ENCODE data around the gene SYT1.

SYT1 gene

DNA sequence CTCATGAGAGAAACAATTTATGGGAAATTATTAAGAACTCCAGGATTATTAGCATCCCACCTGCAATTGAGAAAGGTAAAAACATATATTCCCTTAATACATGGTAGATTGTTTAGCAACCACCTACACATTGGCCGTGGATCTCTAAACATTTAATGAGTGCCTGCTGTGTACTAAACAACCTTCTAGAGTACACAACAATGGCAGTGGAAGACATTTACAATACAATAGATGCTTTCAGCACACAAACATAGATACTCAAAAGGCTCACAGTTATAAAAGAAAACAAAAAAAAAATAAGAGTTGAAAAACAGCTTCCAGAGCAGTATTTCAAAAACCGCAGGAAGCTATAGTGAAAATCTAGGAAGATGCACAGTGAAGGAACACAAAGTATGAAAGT lies 382.9 kb downstream of the SYT1 start:
- no peak overlapping the region for H4K8ac ChIP-seq (ENCODE audit: low read length)
- H2BK15ac ChIP-seq (ENCODE audit: low read depth, poor library complexity, severe bottlenecking) = no peak overlapping the region
- DNase-seq = no peak
- no peak overlapping the region for H3K4me2 ChIP-seq (ENCODE audit: low read length, poor library complexity, severe bottlenecking)
- no peak overlapping the region for H2BK120ac ChIP-seq (ENCODE audit: low read depth, low read length)
- no peak overlapping the region for H3K23ac ChIP-seq (ENCODE audit: low read length in 2 of 2)
- no peaks in the 10 kb centered on the region for H3K27me3 ChIP-seq (ENCODE audit: control insufficient read depth in 1 of 2, insufficient read depth in 1 of 2, low read length in 2 of 2)
- H3K9me3 ChIP-seq (ENCODE audit: control insufficient read depth, low read length) = no peaks in the 10 kb centered on the region
- H3K4me1 ChIP-seq (ENCODE audit: control insufficient read depth, insufficient read depth, low read depth, low read length) = no peaks in the 10 kb centered on the region
- no peak overlapping the region for H3K27ac ChIP-seq (ENCODE audit: low read length, poor library complexity, severe bottlenecking)
- no peak overlapping the region for H2BK12ac ChIP-seq (ENCODE audit: low read length in 2 of 2)
- no peak overlapping the region for H2AK5ac ChIP-seq (ENCODE audit: low read length, severe bottlenecking)
- H3K14ac ChIP-seq (ENCODE audit: low read length in 2 of 2) = no peak overlapping the region
- no peak overlapping the region for H2BK5ac ChIP-seq (ENCODE audit: low read depth, low read length, poor library complexity, severe bottlenecking)
- H2AFZ ChIP-seq (ENCODE audit: low read depth, low read length) = no peak overlapping the region
- no peak overlapping the region for H4K91ac ChIP-seq (ENCODE audit: low read length)
- no peak overlapping the region for H3K9ac ChIP-seq (ENCODE audit: low read length)
- 100% methylated on average over 2 of the region's 2 CpGs for WGBS
- H3K4me3 ChIP-seq (ENCODE audit: insufficient read depth in 1 of 2, low read depth in 1 of 2, low read length in 2 of 2) = no peak overlapping the region
- H3K36me3 ChIP-seq (ENCODE audit: control insufficient read depth in 1 of 2, insufficient read depth in 2 of 2, low read depth in 1 of 2, low read length in 2 of 2) = no peaks in the 10 kb centered on the region
- H3K4ac ChIP-seq (ENCODE audit: low read depth in 1 of 2, low read length in 2 of 2) = no peak overlapping the region
- H3K18ac ChIP-seq (ENCODE audit: low read depth in 1 of 2, low read length in 2 of 2) = no peak overlapping the region
- no peaks in the 10 kb centered on the region for H3K79me1 ChIP-seq (replicated peaks; ENCODE audit: low read length, poor library complexity, severe bottlenecking)

DNA sequence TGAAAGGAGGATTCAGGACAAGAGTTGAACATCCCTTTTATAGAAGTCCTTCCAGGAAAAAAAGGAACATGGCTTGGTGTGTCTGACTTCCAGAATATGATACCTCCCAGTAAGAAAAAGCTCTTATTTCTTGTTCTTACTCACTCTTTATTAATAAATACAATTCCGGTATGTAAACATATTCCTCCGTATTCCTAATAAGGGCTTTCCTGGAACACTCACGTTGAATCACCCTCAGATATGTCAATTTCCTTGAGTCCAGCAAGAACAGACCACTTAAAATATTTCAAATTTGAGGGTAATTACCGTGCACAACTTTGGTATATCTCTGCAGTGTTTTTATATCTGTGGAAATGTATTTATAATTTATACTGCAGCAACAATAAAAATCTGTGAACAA lies 385.6 kb downstream of the SYT1 start:
- H3K18ac ChIP-seq (ENCODE audit: low read depth in 1 of 2, low read length in 2 of 2) = no peak overlapping the region
- peaks cover 9% of the 10 kb centered on the region for H3K9me3 ChIP-seq (ENCODE audit: control insufficient read depth, low read length)
- WGBS = 43% methylated on average over 2 of the region's 4 CpGs
- H2AK5ac ChIP-seq (ENCODE audit: low read length, severe bottlenecking) = no peak overlapping the region
- H3K27ac ChIP-seq (ENCODE audit: low read length, poor library complexity, severe bottlenecking) = no peak overlapping the region
- H2BK120ac ChIP-seq (ENCODE audit: low read depth, low read length) = no peak overlapping the region
- H2BK12ac ChIP-seq (ENCODE audit: low read length in 2 of 2) = no peak overlapping the region
- peak; percentile 33 for DNase-seq
- H2BK5ac ChIP-seq (ENCODE audit: low read depth, low read length, poor library complexity, severe bottlenecking) = no peak overlapping the region
- H4K8ac ChIP-seq (ENCODE audit: low read length) = no peak overlapping the region
- no peaks in the 10 kb centered on the region for H3K27me3 ChIP-seq (ENCODE audit: control insufficient read depth in 1 of 2, insufficient read depth in 1 of 2, low read length in 2 of 2)
- no peaks in the 10 kb centered on the region for H3K36me3 ChIP-seq (ENCODE audit: control insufficient read depth in 1 of 2, insufficient read depth in 2 of 2, low read depth in 1 of 2, low read length in 2 of 2)
- H3K79me1 ChIP-seq (replicated peaks; ENCODE audit: low read length, poor library complexity, severe bottlenecking) = no peaks in the 10 kb centered on the region
- H3K9ac ChIP-seq (ENCODE audit: low read length) = no peak overlapping the region
- no peak overlapping the region for H3K4ac ChIP-seq (ENCODE audit: low read depth in 1 of 2, low read length in 2 of 2)
- no peak overlapping the region for H2BK15ac ChIP-seq (ENCODE audit: low read depth, poor library complexity, severe bottlenecking)
- no peak overlapping the region for H3K4me2 ChIP-seq (ENCODE audit: low read length, poor library complexity, severe bottlenecking)
- no peak overlapping the region for H3K14ac ChIP-seq (ENCODE audit: low read length in 2 of 2)
- no peak overlapping the region for H3K4me3 ChIP-seq (ENCODE audit: insufficient read depth in 1 of 2, low read depth in 1 of 2, low read length in 2 of 2)
- H2AFZ ChIP-seq (ENCODE audit: low read depth, low read length) = no peak overlapping the region
- H3K4me1 ChIP-seq (ENCODE audit: control insufficient read depth, insufficient read depth, low read depth, low read length) = no peaks in the 10 kb centered on the region
- H4K91ac ChIP-seq (ENCODE audit: low read length) = no peak overlapping the region
- no peak overlapping the region for H3K23ac ChIP-seq (ENCODE audit: low read length in 2 of 2)

DNA sequence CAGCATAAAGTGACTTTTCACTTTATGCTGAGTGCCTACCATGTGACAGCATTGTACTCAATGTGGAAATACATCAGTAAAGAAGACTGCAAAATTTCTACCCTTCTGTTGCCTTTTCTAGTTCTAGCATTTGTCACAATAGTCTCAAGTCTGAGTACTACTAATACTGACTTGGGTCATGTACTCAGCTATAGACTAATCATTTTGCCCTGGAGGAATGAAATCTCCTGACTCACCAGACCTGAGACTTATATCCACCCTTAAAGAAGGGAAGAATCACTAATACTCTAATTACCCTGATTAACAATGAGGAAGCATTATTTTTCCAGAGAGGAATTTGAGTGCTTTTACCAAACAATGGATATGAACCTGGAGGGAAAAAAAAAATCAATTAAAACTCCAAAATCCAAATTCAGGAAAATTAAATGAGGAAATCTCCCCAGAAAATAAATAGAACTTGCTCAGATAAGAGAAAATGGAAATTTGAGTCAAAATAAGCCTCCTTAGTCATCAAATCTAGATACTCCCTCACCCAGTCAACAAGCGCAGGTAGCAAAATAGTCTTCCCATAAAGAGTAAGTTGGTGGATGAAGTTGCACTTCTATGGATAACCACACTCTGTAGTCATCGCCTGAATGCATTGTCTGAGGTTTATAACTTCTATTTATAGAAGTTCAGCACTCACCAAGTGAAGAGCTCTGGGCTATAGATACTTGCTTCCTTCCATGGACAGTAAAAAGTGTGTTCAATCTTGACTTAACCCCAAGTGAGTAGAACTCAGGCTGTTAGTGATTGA lies 386.6 kb downstream of the SYT1 start:
- no CpG with 5 or more reads among the region's 2 CpGs for WGBS
- Histone ChIP-seq H2BK15ac (ENCODE audit: low read depth, poor library complexity, severe bottlenecking) (no peak overlapping the region), H3K27ac (ENCODE audit: low read length, poor library complexity, severe bottlenecking) (no peak overlapping the region), H3K14ac (ENCODE audit: low read length in 2 of 2) (no peak overlapping the region), H3K27me3 (ENCODE audit: control insufficient read depth in 1 of 2, insufficient read depth in 1 of 2, low read length in 2 of 2) (no peaks in the 10 kb centered on the region), H3K23ac (ENCODE audit: low read length in 2 of 2) (no peak overlapping the region), H3K9ac (ENCODE audit: low read length) (no peak overlapping the region), H3K9me3 (ENCODE audit: control insufficient read depth, low read length) (peaks cover 9% of the 10 kb centered on the region), H3K4me3 (ENCODE audit: insufficient read depth in 1 of 2, low read depth in 1 of 2, low read length in 2 of 2) (no peak overlapping the region), H2BK120ac (ENCODE audit: low read depth, low read length) (no peak overlapping the region), H2BK5ac (ENCODE audit: low read depth, low read length, poor library complexity, severe bottlenecking) (no peak overlapping the region), H4K8ac (ENCODE audit: low read length) (no peak overlapping the region), H2AFZ (ENCODE audit: low read depth, low read length) (no peak overlapping the region), H3K4me2 (ENCODE audit: low read length, poor library complexity, severe bottlenecking) (no peak overlapping the region), H3K18ac (ENCODE audit: low read depth in 1 of 2, low read length in 2 of 2) (no peak overlapping the region), H3K79me1 (replicated peaks; ENCODE audit: low read length, poor library complexity, severe bottlenecking) (no peaks in the 10 kb centered on the region), H2AK5ac (ENCODE audit: low read length, severe bottlenecking) (no peak overlapping the region), H3K36me3 (ENCODE audit: control insufficient read depth in 1 of 2, insufficient read depth in 2 of 2, low read depth in 1 of 2, low read length in 2 of 2) (no peaks in the 10 kb centered on the region), H3K4me1 (ENCODE audit: control insufficient read depth, insufficient read depth, low read depth, low read length) (no peaks in the 10 kb centered on the region), H2BK12ac (ENCODE audit: low read length in 2 of 2) (no peak overlapping the region), H4K91ac (ENCODE audit: low read length) (no peak overlapping the region), H3K4ac (ENCODE audit: low read depth in 1 of 2, low read length in 2 of 2) (no peak overlapping the region)
- DNase-seq = peak; percentile 20

DNA sequence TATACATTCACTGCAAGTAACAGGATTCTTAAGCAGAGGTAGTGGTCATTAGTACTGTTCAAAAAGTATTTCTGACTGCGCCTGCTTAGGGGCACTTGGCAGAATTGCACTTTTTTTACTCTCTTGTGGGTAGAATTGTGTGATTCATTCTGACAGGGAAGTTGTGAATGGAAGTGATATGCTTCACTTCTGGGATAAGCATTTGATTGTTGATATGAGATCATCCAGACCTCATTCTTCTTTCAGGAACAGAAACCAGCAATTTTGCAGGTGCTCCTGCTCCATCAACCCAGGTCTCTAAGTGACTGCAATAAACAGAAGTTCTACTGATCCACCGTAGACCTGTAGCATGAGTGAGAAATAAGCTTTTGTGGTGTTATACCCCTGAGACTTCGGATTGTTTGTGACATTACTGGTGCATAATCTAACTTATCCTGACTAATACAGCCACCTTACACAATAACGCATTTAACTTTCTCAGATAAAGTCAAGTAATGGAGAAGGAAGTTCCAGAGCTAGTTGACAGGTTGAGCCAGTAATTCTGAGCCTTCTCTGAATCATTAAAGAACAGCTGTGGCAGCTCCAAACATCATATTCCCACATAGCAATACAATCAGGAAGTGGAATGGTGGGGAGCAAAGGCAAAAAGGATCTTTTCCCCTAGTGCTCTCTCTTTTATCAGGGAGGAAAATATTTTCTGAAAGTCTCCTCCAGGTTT lies 387.9 kb downstream of the SYT1 start:
- H3K4ac ChIP-seq (ENCODE audit: low read depth in 1 of 2, low read length in 2 of 2) = no peak overlapping the region
- no peak overlapping the region for H2BK120ac ChIP-seq (ENCODE audit: low read depth, low read length)
- no peak overlapping the region for H4K91ac ChIP-seq (ENCODE audit: low read length)
- no peak overlapping the region for H3K9ac ChIP-seq (ENCODE audit: low read length)
- no peak overlapping the region for H3K27ac ChIP-seq (ENCODE audit: low read length, poor library complexity, severe bottlenecking)
- no peak overlapping the region for H2BK5ac ChIP-seq (ENCODE audit: low read depth, low read length, poor library complexity, severe bottlenecking)
- H2AFZ ChIP-seq (ENCODE audit: low read depth, low read length) = no peak overlapping the region
- no peak overlapping the region for H4K8ac ChIP-seq (ENCODE audit: low read length)
- no peak overlapping the region for H3K4me2 ChIP-seq (ENCODE audit: low read length, poor library complexity, severe bottlenecking)
- no peaks in the 10 kb centered on the region for H3K4me1 ChIP-seq (ENCODE audit: control insufficient read depth, insufficient read depth, low read depth, low read length)
- no peak for DNase-seq
- 91% methylated on average over 2 of the region's 4 CpGs for WGBS
- H3K14ac ChIP-seq (ENCODE audit: low read length in 2 of 2) = no peak overlapping the region
- no peaks in the 10 kb centered on the region for H3K36me3 ChIP-seq (ENCODE audit: control insufficient read depth in 1 of 2, insufficient read depth in 2 of 2, low read depth in 1 of 2, low read length in 2 of 2)
- no peak overlapping the region for H3K23ac ChIP-seq (ENCODE audit: low read length in 2 of 2)
- H3K9me3 ChIP-seq (ENCODE audit: control insufficient read depth, low read length) = peaks cover 9% of the 10 kb centered on the region
- H2AK5ac ChIP-seq (ENCODE audit: low read length, severe bottlenecking) = no peak overlapping the region
- no peaks in the 10 kb centered on the region for H3K27me3 ChIP-seq (ENCODE audit: control insufficient read depth in 1 of 2, insufficient read depth in 1 of 2, low read length in 2 of 2)
- H2BK12ac ChIP-seq (ENCODE audit: low read length in 2 of 2) = no peak overlapping the region
- no peak overlapping the region for H3K18ac ChIP-seq (ENCODE audit: low read depth in 1 of 2, low read length in 2 of 2)
- H3K79me1 ChIP-seq (replicated peaks; ENCODE audit: low read length, poor library complexity, severe bottlenecking) = no peaks in the 10 kb centered on the region
- no peak overlapping the region for H3K4me3 ChIP-seq (ENCODE audit: insufficient read depth in 1 of 2, low read depth in 1 of 2, low read length in 2 of 2)
- no peak overlapping the region for H2BK15ac ChIP-seq (ENCODE audit: low read depth, poor library complexity, severe bottlenecking)
